Measurements from ENCODE around the gene SLC26A8.

- TF ChIP-seq EZH2 (IDR thresholded peaks at IDR 0.05; ENCODE audit: borderline replicate concordance, low read depth, low read length, severe bottlenecking) (no peak), CTCF (IDR thresholded peaks at IDR 0.05; ENCODE audit: borderline replicate concordance, extremely low read depth, low read length, poor library complexity, severe bottlenecking) (no peak)
These were observed 68.9 kb downstream of the SLC26A8 start for GRCh38 chr6:35955521-35955920.
